Measurements from ENCODE around the gene BTBD18. TPM values are rescaled to one million over a fixed set of nuclear protein-coding genes. Genes with fewer than 3 reads are reported as not detected.

BTBD18 gene
- total RNA-seq, 1 donor from 2014 or later = not detected

GRCh38 chr11:57788703-57789088, 37.1 kb upstream of the BTBD18 start:
- CTCF ChIA-PET = interaction anchor here (0.9 kb wide), 1 partner anchor 12 kb away, joined by 3 read pairs; no protein-coding TSS in a partner anchor
- Mint-ChIP-seq H3K4me1 (peaks cover 82% of the 10 kb centered on the region), H3K36me3 (ENCODE audit: low read depth) (peaks cover 5% of the 10 kb centered on the region), H3K9me3 (no peaks in the 10 kb centered on the region), H3K27me3 (no peaks in the 10 kb centered on the region), H3K4me3 (no peak overlapping the region), H3K27ac (no peak overlapping the region)
- ATAC-seq (ENCODE audit: low read depth) = no peak
- intact Hi-C loops (cut with micrococcal nuclease) = no loop called here
- no peak for TF ChIP-seq CTCF (IDR thresholded peaks at IDR 0.05)
- DNase-seq = no peak
- POLR2A ChIA-PET = interaction anchor here (0.7 kb wide), 1 partner anchor 77 kb away, joined by 3 read pairs; the partner anchor contains the start of gene MED19

- H3K4me1 Mint-ChIP-seq = peaks cover 77% of the 10 kb centered on the region
- no peak for ATAC-seq (ENCODE audit: low read depth)
- no peak for DNase-seq
- H3K27ac Mint-ChIP-seq = peak overlapping the region; percentile 21
- H3K4me3 Mint-ChIP-seq = no peak overlapping the region
- peaks cover 5% of the 10 kb centered on the region for H3K36me3 Mint-ChIP-seq (ENCODE audit: low read depth)
- intact Hi-C loops (cut with micrococcal nuclease) = no loop called here
- CTCF ChIA-PET = interaction anchor here (0.9 kb wide), 1 partner anchor 12 kb away, joined by 3 read pairs; no protein-coding TSS in a partner anchor
- no peaks in the 10 kb centered on the region for H3K27me3 Mint-ChIP-seq
- H3K9me3 Mint-ChIP-seq = no peaks in the 10 kb centered on the region
- POLR2A ChIA-PET = interaction anchor here (0.7 kb wide), 1 partner anchor 76 kb away, joined by 3 read pairs; the partner anchor contains the start of gene MED19
- no peak for TF ChIP-seq CTCF (IDR thresholded peaks at IDR 0.05)
These were observed 36.5 kb upstream of the BTBD18 start for GRCh38 chr11:57787920-57788702.

GRCh38 chr11:57787006-57787604, 35.5 kb upstream of the BTBD18 start:
- Mint-ChIP-seq H3K36me3 (ENCODE audit: low read depth) (peaks cover 3% of the 10 kb centered on the region), H3K27ac (peak overlapping the region; percentile 92), H3K9me3 (no peaks in the 10 kb centered on the region), H3K4me3 (peak overlapping the region; percentile 35), H3K4me1 (peaks cover 77% of the 10 kb centered on the region), H3K27me3 (no peaks in the 10 kb centered on the region)
- intact Hi-C loops (cut with micrococcal nuclease) = no loop called here
- no peak for TF ChIP-seq CTCF (IDR thresholded peaks at IDR 0.05)
- DNase-seq = no peak
- ChIA-PET CTCF (interaction anchor here (1.4 kb wide), 1 partner anchor 13 kb away, joined by 5 read pairs; no protein-coding TSS in a partner anchor), POLR2A (interaction anchor here (1.1 kb wide), 1 partner anchor 46 kb away, joined by 8 read pairs; the partner anchor contains the start of gene SELENOH)
- ATAC-seq (ENCODE audit: low read depth) = no peak

DNA sequence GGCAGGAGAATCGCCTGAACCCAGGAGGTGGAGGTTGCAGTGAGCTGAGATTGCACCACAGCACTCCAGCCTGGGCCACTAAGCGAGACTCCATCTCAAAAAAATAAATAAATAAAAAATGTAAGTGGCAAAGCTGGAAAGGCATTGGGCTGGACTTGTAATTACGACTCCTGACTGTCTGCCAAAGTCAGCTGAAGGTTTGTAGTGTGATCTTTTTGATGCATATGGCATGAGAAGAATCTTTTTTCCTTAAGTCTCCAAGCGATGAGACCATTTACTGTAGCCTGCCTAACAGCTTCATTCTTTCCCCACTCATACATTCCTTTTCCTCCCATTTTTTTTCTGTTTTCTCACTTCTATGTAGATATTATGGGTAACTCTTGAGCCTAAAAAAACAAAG, 34.8 kb upstream of the BTBD18 start:
- Mint-ChIP-seq H3K4me1 (peaks cover 75% of the 10 kb centered on the region), H3K27ac (peak overlapping the region; percentile 92), H3K27me3 (no peaks in the 10 kb centered on the region), H3K4me3 (peak overlapping the region; percentile 75), H3K9me3 (no peaks in the 10 kb centered on the region), H3K36me3 (ENCODE audit: low read depth) (peaks cover 3% of the 10 kb centered on the region)
- POLR2A ChIA-PET = interaction anchor here (1.0 to 1.8 kb wide), 3 partner anchors 42 to 791 kb away, joined by 3 to 8 read pairs (median 5); partner anchors contain the start of gene SELENOH
- no peak for TF ChIP-seq CTCF (IDR thresholded peaks at IDR 0.05)
- intact Hi-C loops (cut with micrococcal nuclease) = no loop called here
- DNase-seq (no peak), ATAC-seq (ENCODE audit: low read depth) (no peak)
- CTCF ChIA-PET = interaction anchor here (1.4 kb wide), 1 partner anchor 14 kb away, joined by 5 read pairs; no protein-coding TSS in a partner anchor

All from activated B cell treated with CpG ODN at 0.5 μM for 24 hours (primary cell).